ENCODE measurements around the gene PPP1R10. TPM values are rescaled to one million over a fixed set of nuclear protein-coding genes. Genes with fewer than 3 reads are reported as not detected.

Gene PPP1R10
- total RNA-seq, 2 experiments from 2014 or later: 75.6 to 100.0 TPM

DNA sequence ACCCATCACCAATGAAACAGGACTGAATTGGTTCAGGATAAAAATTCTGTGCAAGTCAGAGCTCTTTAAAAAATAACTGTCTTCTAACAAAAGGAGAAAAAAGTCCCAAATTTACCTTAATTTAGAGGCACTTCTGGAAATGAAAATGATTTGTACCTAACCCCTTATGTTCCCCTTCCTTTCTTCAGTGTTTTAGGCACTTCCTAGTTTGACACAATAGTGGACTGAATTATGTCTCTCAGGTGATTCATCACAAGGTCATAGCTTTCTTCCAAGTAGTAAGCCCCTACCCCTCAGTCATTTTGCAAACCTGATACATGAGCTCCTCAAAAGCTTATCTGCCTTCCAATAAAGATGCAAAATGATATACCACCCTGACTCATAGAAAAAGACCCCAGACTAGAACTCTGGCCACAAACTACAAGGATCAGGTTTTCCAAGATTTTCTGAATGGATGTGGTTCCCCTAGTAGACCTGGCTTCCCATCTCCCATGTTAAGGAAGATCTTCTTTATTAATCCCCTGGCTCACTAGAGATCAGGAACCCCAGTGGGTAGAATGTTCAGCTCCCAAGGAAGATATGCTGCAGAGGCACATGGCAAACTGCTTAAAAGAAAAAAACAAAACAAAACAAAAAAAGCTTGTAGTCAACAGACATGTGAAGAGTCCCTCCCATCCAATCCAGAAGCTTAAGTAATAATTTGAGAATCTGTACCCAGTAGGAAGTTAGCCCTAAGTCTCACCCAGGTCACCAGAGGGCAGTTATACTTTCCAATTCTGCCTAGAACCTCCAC, 3.6 kb downstream of the PPP1R10 start:
- no peaks in the 10 kb centered on the region for H3K9me3 Mint-ChIP-seq (ENCODE audit: low read depth)
- intact Hi-C loops (cut with DNase I, micrococcal nuclease): loop anchor here (2.0 to 10.0 kb wide), 5 partner anchors 17 to 1051 kb away; partner anchors contain the start of genes ATP6V1G2 (in 1 of the 2), C6orf47 (in 1 of the 2), CSNK2B (in 1 of the 2) and DDX39B (in 1 of the 2)
- no peak for DNase-seq
- peak overlapping the region; percentile 98 for H3K27ac Mint-ChIP-seq
- peak overlapping the region; percentile 97 for H3K4me3 Mint-ChIP-seq
- ATAC-seq: no peak
- H3K4me1 Mint-ChIP-seq: peaks cover 53% of the 10 kb centered on the region
- ChIA-PET POLR2A (interaction anchor here (0.6 to 1.9 kb wide), 12 partner anchors 17 to 959 kb away, joined by 3 to 13 read pairs (median 3); partner anchors contain the start of genes ABCF1, DHX16, LTA and MDC1), CTCF (interaction anchor here (0.6 to 3.8 kb wide), 22 partner anchors 9 to 457 kb away, joined by 3 to 39 read pairs (median 4); no protein-coding TSS in a partner anchor)
- H3K27me3 Mint-ChIP-seq: no peaks in the 10 kb centered on the region
- peaks cover 83% of the 10 kb centered on the region for H3K36me3 Mint-ChIP-seq (ENCODE audit: low read depth)

DNA sequence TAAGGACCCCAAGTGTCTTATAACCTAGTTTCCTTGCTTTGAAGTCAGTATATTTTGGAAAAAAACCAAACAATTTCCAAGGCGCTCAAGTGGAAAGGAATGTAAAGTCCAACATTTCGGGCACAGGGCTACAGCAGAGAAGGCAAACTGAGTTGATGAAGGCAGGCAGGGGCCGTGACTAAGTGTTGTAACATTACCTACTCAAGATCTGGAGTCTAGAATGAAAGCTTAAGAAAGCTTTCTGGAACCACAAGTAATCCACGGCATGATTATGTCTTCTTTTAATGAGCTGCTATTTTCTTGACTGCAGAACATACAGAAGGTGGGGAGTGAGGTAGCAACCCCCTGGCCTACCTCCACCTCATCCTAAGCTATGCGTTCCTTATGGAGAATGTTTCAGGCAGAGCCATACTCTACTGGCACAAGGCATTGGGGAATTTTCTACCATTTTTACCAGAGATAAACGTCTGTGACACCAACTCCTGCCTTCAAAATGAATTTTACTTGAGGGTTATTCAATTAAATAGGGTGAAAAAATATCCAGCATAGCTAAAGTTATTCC, 4.3 kb downstream of the PPP1R10 start:
- POLR2A ChIA-PET: interaction anchor here (0.7 to 1.9 kb wide), 8 partner anchors 16 to 120 kb away, joined by 3 to 13 read pairs (median 5); partner anchors contain the start of genes ABCF1, DHX16 and MDC1
- CTCF ChIA-PET: interaction anchor here (0.5 to 3.8 kb wide), 23 partner anchors 9 to 587 kb away, joined by 3 to 39 read pairs (median 4); no protein-coding TSS in a partner anchor

DNA sequence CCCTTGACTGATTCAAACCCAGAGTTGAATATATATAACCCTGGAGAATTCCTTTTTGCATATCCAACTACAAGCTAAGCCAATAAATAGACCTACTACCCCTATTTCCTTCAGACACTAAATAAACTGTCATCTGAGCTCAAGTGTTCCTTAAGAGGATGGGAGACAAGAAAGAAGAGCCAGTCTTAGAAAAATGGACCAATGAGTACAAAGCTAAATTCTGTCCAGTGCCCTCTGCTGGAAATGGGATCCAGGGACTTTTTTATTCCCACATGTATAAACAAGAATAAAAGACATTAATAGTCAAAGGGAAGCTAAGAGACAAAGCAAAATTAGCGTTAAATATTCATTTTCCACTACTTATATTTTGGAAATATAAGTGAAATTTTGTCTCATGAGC, 4.8 kb downstream of the PPP1R10 start:
- Mint-ChIP-seq H3K9me3 (ENCODE audit: low read depth) (no peaks in the 10 kb centered on the region), H3K4me1 (peaks cover 59% of the 10 kb centered on the region), H3K27me3 (no peaks in the 10 kb centered on the region), H3K4me3 (no peak overlapping the region), H3K36me3 (ENCODE audit: low read depth) (peaks cover 87% of the 10 kb centered on the region), H3K27ac (peak overlapping the region; percentile 39)
- POLR2A ChIA-PET: interaction anchor here (1.4 to 1.9 kb wide), 2 partner anchors 22 to 105 kb away, joined by 3 to 9 read pairs; partner anchors contain the start of gene MDC1
- DNase-seq (no peak), ATAC-seq (no peak)
- intact Hi-C loops (cut with DNase I, micrococcal nuclease): loop anchor here (1.0 to 10.0 kb wide), 4 partner anchors 15 to 1053 kb away; partner anchors contain the start of genes ATP6V1G2 (in 1 of the 2), C6orf47 (in 1 of the 2), CSNK2B (in 1 of the 2) and DDX39B (in 1 of the 2)
- CTCF ChIA-PET: interaction anchor here (0.5 to 3.8 kb wide), 10 partner anchors 8 to 588 kb away, joined by 3 to 39 read pairs (median 6); no protein-coding TSS in a partner anchor

More for the DNA sequence above, 4.3 kb downstream of the PPP1R10 start:
- Mint-ChIP-seq H3K27me3 (no peaks in the 10 kb centered on the region), H3K36me3 (ENCODE audit: low read depth) (peaks cover 83% of the 10 kb centered on the region), H3K9me3 (ENCODE audit: low read depth) (no peaks in the 10 kb centered on the region), H3K4me3 (peak overlapping the region; percentile 97), H3K27ac (peak overlapping the region; percentile 98), H3K4me1 (peaks cover 54% of the 10 kb centered on the region)
- ATAC-seq (no peak), DNase-seq (no peak)
- intact Hi-C loops (cut with DNase I, micrococcal nuclease): loop anchor here (1.0 to 10.0 kb wide), 4 partner anchors 16 to 1052 kb away; partner anchors contain the start of genes ATP6V1G2 (in 1 of the 2), C6orf47 (in 1 of the 2), CSNK2B (in 1 of the 2) and DDX39B (in 1 of the 2)

DNA sequence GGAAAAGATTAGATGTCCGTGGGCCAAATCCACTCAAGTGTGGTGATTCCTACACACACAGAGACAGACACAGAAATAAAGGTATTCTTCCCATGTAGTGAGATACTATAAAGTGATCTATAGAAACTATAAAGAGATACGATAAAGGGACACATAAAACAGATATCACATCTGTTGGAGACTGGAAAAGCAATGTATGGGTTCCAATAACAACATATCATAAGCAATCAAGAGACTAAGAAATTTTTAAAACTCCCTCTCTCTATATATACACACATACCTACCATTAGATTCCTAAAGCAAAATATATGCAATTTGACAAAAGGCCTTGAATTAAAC, 5.2 kb downstream of the PPP1R10 start:
- no peak for ATAC-seq
- POLR2A ChIA-PET: interaction anchor here (1.4 kb wide), 1 partner anchor 21 kb away, joined by 3 read pairs; no protein-coding TSS in a partner anchor
- intact Hi-C loops (cut with DNase I, micrococcal nuclease): loop anchor here (1.0 to 10.0 kb wide), 4 partner anchors 15 to 1053 kb away; partner anchors contain the start of genes ATP6V1G2 (in 1 of the 2), C6orf47 (in 1 of the 2), CSNK2B (in 1 of the 2) and DDX39B (in 1 of the 2)

DNA sequence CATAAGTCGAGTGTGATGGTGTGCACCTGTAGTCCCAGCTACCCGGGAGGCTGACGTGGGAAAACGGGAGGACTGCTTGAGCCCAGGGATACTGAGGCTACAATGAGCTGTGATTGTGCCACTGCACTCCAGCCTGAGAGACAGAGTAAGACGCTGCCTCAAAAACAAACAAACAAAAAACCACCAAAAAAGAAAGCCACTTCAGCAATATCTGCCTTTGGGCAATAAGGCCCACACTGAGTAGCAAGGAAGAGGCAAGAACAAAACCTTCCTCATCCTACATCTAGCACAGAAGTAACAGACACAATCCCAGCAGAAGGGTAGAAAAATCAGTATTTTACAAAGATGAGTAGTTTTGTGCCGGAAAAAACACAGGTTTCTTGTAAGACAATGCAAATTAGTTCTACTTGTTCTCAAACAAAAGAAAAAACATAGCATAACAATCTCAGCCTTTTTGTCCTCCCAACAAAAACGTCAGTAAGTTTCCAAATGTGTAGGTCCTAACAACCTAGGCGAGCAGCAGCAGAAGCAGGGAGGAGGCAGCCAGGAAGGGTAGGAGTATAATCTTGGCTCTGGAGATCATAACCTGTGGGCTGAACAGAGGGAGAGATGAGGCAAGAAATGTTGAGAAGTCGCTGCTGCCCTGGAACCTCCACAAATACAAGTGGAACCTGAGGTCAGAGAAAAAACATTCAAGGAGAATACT, 5.7 kb downstream of the PPP1R10 start:
- H3K4me3 Mint-ChIP-seq: no peak overlapping the region
- intact Hi-C loops (cut with DNase I, micrococcal nuclease): loop anchor here (10.0 kb wide), 2 partner anchors 933 to 1053 kb away; partner anchors contain the start of genes ATP6V1G2 (in 1 of the 2), C6orf47 (in 1 of the 2), CSNK2B (in 1 of the 2) and DDX39B (in 1 of the 2)
- ChIA-PET CTCF (interaction anchor here (0.6 to 2.4 kb wide), 9 partner anchors 9 to 129 kb away, joined by 3 to 20 read pairs (median 4); no protein-coding TSS in a partner anchor), POLR2A (interaction anchor here (1.4 kb wide), 1 partner anchor 21 kb away, joined by 3 read pairs; no protein-coding TSS in a partner anchor)
- peaks cover 86% of the 10 kb centered on the region for H3K36me3 Mint-ChIP-seq (ENCODE audit: low read depth)
- no peaks in the 10 kb centered on the region for H3K9me3 Mint-ChIP-seq (ENCODE audit: low read depth)
- no peaks in the 10 kb centered on the region for H3K27me3 Mint-ChIP-seq
- DNase-seq (no peak), ATAC-seq (no peak)
- H3K4me1 Mint-ChIP-seq: peaks cover 59% of the 10 kb centered on the region
- peak overlapping the region; percentile 39 for H3K27ac Mint-ChIP-seq

More for the DNA sequence above, 5.2 kb downstream of the PPP1R10 start:
- Mint-ChIP-seq H3K27me3 (no peaks in the 10 kb centered on the region), H3K36me3 (ENCODE audit: low read depth) (peaks cover 86% of the 10 kb centered on the region), H3K9me3 (ENCODE audit: low read depth) (no peaks in the 10 kb centered on the region), H3K27ac (peak overlapping the region; percentile 39), H3K4me3 (no peak overlapping the region), H3K4me1 (peaks cover 59% of the 10 kb centered on the region)
- CTCF ChIA-PET: interaction anchor here (0.7 to 3.8 kb wide), 7 partner anchors 8 to 130 kb away, joined by 3 to 39 read pairs (median 7); no protein-coding TSS in a partner anchor
- DNase-seq: no peak

DNA sequence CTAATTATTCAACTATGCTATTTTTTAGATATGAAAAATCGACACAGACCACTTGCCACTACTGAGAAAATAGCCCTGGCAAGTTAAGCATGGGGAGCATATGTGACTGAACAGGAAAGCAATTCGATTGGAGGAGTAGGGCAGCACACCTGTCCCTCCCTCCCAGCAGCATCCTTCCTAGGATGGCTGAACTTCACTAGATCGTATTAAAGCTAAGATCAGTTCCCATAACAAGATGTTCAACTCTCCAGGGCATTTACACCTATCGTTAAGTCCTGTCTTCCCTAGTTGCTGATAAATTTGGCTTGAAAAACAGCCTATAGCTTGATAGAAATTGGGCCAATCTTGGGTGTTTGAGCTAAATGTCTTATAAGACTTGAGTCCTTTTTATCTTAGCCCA, 7.0 kb downstream of the PPP1R10 start:
- Mint-ChIP-seq H3K27me3 (no peaks in the 10 kb centered on the region), H3K4me1 (peaks cover 61% of the 10 kb centered on the region), H3K36me3 (ENCODE audit: low read depth) (peaks cover 84% of the 10 kb centered on the region), H3K27ac (peak overlapping the region; percentile 7), H3K9me3 (ENCODE audit: low read depth) (no peaks in the 10 kb centered on the region), H3K4me3 (no peak overlapping the region)
- CTCF ChIA-PET: interaction anchor here (0.5 to 2.4 kb wide), 7 partner anchors 13 to 202 kb away, joined by 3 to 20 read pairs (median 5); no protein-coding TSS in a partner anchor
- POLR2A ChIA-PET: interaction anchor here (0.6 to 1.2 kb wide), 2 partner anchors 12 to 172 kb away, joined by 3 to 6 read pairs; no protein-coding TSS in a partner anchor
- DNase-seq: no peak
- no peak for ATAC-seq
- intact Hi-C loops (cut with DNase I, micrococcal nuclease): loop anchor here (10.0 kb wide), 2 partner anchors 935 to 1055 kb away; partner anchors contain the start of genes ATP6V1G2 (in 1 of the 2), C6orf47 (in 1 of the 2), CSNK2B (in 1 of the 2) and DDX39B (in 1 of the 2)

DNA sequence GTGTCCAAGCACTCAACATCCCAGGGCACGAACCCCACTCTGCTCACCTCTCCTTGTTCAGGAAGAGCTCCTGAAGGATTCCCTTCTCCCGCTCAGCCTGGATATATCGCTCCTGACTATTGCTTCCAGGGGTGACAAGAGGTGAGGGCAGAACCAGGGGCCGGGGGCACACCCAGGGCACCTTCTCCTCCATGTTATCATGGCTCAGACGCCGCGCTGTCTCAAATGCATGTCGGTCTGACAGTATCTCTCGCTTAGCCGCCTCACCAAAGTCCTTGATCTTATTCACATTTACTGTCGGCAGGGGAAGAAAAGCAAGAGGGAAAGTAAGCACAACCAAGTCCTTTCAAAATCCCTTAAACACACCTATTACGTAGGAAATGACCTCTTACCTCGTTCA, 13.1 kb downstream of the PPP1R10 start:
- no peak for DNase-seq
- CTCF ChIA-PET: interaction anchor here (1.0 to 1.4 kb wide), 2 partner anchors 136 to 151 kb away, joined by 3 read pairs; no protein-coding TSS in a partner anchor
- H3K4me1 Mint-ChIP-seq: peaks cover 24% of the 10 kb centered on the region
- ATAC-seq: no peak
- no peaks in the 10 kb centered on the region for H3K9me3 Mint-ChIP-seq (ENCODE audit: low read depth)
- H3K4me3 Mint-ChIP-seq: no peak overlapping the region
- no peak overlapping the region for H3K27ac Mint-ChIP-seq
- peaks cover 68% of the 10 kb centered on the region for H3K36me3 Mint-ChIP-seq (ENCODE audit: low read depth)
- no peaks in the 10 kb centered on the region for H3K27me3 Mint-ChIP-seq
- POLR2A ChIA-PET: no interaction called here
- intact Hi-C loops (cut with DNase I, micrococcal nuclease): no loop called here

DNA sequence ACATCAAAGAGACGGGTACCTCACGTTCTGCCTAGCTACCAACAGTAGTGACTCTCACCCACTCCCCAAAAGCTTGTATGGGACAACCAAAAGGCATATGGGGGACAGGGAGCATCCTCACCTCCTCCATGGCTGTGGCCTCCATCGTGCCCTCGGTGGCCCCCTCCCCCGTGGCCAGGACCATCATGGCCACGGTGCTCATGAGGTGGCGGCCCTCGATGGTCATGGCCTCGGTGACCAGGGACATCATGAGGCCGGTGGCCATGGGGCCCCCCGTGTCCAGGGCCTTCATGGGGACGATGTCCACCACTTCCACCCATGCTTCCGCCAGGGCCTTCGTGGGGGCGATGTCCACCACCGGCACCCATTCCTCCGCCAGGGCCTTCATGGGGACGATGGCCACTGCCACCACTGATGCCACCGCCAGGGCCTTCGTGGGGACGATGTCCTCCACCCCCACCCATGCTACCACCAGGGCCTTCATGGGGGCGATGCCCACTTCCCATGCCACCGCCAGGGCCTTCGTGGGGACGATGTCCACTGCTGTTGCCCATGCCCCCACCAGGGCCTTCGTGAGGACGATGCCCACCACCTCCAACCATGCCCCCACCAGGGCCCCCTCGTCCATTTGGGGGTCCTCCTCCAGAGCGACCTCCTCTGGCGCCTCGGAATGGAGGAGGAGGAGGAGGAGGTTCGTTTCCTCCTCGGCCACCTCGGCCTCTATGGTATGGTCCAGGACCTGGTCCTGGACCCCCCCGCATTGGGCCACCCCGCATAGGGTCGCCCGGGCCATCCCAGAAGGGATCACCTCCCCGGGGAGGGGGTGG, 15.0 kb downstream of the PPP1R10 start:
- intact Hi-C loops (cut with DNase I, micrococcal nuclease): no loop called here
- H3K4me1 Mint-ChIP-seq: peaks cover 16% of the 10 kb centered on the region
- H3K27me3 Mint-ChIP-seq: no peaks in the 10 kb centered on the region
- no peak overlapping the region for H3K27ac Mint-ChIP-seq
- no peak overlapping the region for H3K4me3 Mint-ChIP-seq
- ATAC-seq (no peak), DNase-seq (no peak)
- no peaks in the 10 kb centered on the region for H3K9me3 Mint-ChIP-seq (ENCODE audit: low read depth)
- ChIA-PET CTCF (interaction anchor here (0.6 to 7.4 kb wide), 4 partner anchors 26 to 244 kb away, joined by 3 to 71 read pairs (median 6); no protein-coding TSS in a partner anchor), POLR2A (no interaction called here)
- H3K36me3 Mint-ChIP-seq (ENCODE audit: low read depth): peaks cover 62% of the 10 kb centered on the region

DNA sequence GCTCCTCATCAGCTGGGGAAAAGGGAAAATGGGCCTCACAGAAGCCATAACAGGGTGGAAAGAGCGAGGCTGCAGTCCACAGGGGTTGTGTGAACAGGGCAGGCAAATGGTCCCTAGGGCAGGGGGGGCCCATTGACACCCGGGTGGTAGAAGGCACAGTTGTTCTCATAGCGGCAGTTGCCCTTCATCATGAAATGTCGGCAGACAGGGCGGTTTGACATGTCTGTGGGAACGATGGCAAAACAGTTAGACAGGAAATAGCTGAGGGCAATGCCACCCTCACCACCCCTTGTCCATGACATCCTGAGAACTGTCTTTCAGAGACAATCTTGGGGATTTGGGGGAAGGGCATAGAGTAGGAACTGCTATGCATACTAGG, 15.6 kb downstream of the PPP1R10 start:
- POLR2A ChIA-PET: no interaction called here
- Mint-ChIP-seq H3K4me3 (no peak overlapping the region), H3K36me3 (ENCODE audit: low read depth) (peaks cover 57% of the 10 kb centered on the region), H3K9me3 (ENCODE audit: low read depth) (no peaks in the 10 kb centered on the region), H3K27ac (peak overlapping the region; percentile 42), H3K4me1 (peaks cover 17% of the 10 kb centered on the region), H3K27me3 (no peaks in the 10 kb centered on the region)
- no peak for ATAC-seq
- DNase-seq: no peak
- CTCF ChIA-PET: interaction anchor here (0.6 to 7.4 kb wide), 5 partner anchors 11 to 244 kb away, joined by 3 to 71 read pairs (median 5); no protein-coding TSS in a partner anchor
- intact Hi-C loops (cut with DNase I, micrococcal nuclease): no loop called here
